HTERT RPE-1 (cell line): Measurements from ENCODE around the gene TPM1.

Experiments used
- in situ Hi-C: fragments of 300-500 bp; cut with MboI; formaldehyde crosslinking; loops from 4 replicates; pipeline ENCODE4 v1.14.3; 2020; ENCODE audit warnings: low sequenced_read_pairs

TPM1 gene

DNA sequence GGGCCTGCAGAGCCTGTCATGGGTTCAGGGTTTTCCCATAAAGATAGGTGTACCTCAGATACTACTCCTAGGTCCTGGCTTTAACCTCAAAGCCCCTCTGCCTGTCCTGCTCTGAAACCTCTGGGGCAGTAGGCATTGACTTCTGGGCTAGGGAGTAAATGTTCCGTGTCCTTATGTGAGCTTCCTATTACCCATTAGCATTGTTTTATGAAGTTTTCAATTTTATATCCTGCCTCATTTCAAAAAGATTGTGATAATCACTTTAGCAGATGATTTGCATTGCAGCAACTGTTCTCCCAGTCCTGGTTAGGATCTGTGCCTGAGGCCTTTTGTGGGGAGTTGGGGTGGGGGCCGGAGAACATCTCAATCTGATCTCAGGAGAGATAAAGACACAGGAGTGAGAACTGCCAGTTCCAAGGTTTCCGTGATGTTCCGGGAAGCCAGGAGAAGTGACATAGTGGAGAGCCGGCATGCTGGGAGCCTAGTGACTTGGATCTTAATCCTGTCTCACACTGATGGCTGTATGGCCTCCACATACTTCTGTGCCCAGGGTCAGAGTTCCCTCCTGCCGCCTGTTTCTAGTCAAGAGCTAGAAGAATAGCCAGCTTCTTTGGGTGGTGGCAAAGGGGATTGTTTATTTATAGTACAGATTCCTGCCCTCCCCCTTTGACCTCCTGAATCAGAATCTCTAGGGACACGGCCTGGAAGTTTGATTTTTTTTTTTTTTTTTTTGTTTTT lies 10.6 kb downstream of the TPM1 start:
- in situ Hi-C loops = no loop called here

DNA sequence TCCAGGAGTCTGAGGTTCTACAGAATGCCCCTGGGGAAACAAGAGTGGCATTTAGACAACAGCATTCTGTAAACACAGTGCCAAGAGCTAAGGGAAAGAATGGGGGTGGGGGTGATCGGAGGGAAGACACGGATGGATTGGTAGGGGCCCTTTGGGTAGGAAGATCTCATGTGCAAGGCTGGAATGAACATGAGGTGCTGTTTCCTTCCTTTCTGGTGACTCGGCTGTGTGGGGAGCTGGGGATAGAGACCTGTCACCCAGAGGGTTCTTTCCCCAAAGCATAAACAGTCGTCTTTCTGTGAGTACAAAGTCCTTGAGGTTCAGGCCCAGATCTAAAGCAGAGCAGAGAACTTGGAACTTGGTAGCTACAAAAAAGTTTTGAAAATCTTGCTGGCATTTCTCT lies 11.7 kb downstream of the TPM1 start:
- in situ Hi-C loops = no loop called here

DNA sequence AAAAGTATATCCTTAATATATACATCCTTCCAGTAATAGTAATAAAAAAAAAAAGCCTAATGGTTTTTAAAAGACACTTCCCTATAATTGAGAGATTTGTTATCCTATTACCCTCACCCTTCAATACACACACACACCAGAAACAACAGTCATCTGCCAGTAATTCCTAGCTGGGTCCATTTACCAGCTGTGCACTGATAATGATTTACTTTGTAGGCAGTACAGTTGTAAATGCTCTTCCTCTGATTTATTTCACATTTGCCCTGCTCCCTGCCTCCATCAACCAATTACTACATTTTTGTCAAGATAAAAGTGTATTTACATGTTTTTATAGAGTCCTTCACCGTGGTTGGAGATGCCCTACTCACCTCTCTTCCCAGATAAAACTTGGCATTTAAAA lies 12.4 kb downstream of the TPM1 start:
- in situ Hi-C loops = no loop called here

DNA sequence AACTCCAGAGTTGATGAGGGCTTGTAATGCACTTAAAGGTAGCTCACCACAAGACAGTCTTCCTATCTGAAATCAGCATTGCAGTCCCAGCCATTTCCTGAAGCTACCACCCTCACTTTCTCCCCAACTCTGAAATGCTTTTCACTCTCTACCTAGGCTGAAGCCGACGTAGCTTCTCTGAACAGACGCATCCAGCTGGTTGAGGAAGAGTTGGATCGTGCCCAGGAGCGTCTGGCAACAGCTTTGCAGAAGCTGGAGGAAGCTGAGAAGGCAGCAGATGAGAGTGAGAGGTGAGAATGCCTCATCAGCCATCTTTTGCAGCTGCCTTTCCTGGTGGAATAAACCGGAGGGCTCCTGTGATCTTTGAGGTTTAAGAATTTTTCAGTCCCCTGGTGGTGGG lies 14.3 kb downstream of the TPM1 start:
- in situ Hi-C loops = no loop called here

DNA sequence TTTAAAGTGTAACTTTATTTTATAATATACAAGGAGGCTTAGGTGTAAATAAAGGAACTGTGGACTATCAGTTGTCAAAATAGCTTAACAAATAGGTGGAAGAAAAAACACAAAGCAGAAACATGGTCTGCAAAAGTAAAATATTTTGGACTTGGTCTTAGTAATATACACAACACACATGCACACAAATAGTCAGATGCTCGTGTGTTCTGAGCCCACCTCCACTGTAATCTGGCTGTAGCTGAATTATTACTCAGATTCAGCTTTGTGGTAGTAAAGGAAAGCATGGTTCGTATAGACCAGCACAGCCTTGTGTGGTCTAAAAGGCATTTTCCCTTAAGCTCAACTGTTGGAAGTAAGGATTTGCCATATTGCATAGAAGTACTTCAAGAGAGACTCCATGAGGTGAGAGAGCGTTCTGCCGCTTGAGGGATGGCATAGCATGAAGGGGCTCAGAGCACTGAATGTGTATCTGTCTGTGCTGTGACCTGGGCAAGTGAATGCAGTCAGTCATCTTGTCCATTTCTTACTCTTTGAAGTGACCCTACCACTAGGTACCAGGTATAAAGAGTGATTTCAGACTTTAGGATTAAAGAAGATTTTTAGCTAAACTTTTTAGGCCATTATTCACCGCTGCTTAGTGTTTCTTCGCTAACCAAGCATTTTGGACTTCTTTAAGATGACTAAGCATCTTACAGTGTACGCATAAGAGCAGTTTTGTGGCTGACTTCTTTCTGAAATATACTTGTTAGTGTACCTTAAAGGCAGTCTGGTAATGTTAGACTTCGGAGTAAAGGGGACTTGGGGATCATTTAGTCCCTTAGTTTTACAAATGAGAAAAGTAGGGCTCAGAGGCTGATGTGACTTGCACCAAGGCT lies 15.2 kb downstream of the TPM1 start:
- in situ Hi-C loops = no loop called here

DNA sequence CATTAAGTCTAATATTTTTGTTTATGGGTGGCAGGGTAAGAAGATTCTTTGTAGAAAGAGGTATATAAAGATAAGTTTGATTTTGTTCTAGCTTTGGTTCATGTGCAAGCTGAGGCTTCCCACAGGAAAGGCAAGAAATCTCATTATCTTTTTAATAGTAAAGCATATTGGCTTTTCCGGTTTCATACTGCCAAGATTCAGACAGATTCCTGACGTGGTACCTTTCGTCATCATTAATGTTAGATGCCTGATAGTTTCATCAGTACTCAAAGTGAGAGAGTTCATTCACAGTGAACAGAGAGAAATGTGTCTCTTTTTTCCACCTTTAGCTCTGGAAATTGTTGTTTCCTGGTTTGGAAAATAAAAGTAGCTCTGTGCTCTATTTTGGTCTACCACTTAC lies 16.5 kb downstream of the TPM1 start:
- in situ Hi-C loops = no loop called here

DNA sequence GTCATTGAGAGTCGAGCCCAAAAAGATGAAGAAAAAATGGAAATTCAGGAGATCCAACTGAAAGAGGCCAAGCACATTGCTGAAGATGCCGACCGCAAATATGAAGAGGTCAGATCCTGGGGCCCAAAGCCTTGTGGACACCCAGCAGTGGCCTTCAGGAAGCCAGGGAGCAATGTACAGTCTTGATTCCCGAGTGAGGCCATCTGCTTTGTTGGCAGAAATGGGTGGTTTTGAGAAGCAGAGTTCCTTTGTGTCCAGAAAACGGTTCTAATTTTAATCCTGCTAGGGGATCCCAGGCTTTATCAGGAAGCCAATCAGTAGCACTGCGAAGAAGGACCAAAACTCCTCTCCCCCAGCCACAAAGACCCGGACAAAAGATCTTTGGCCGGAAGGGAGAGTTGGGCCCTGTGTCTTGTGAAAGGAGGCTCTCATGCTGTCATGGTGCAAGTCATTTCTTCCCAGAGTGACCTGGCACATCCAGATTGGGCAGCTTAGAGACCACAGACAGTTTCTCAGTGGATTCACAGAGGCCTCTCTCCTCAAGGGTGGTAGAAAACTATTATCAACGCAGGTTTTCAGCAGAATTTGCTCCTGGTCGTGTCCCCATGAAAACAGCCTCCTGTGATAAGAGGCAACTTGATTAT lies 17.1 kb downstream of the TPM1 start:
- in situ Hi-C loops = no loop called here

DNA sequence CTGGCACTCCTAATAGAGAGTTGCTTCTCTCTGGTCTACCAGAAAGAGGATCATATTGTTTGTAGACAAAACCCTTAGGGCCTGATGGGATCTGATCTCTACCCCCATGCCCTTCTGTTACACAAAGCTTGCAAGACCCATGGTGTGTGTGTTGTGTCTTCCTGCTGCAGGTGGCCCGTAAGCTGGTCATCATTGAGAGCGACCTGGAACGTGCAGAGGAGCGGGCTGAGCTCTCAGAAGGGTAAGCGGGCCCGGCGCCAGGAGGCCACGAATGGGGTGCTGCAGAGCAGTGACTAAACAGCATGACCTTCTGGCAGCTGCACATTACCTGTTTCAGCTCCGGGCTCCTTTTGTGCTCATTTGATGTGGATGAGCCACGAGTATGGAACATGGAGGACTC lies 18.2 kb downstream of the TPM1 start:
- in situ Hi-C loops = no loop called here

DNA sequence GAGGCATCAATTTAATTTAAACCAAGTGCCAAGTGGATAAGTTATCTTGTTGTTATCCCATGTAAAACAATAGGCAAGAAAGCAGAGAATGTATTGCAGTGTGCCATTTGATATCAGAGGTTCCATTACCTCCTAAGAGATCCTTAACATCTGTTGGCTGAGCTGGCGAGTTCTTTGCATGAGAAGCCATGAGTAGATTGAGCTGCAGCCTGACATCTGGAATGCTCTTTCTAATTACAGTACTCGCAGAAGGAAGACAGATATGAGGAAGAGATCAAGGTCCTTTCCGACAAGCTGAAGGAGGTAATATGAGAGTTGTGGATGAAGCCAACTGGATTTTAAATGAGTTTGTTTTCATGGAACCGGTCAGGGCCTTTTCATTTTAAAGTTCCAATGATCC lies 19.4 kb downstream of the TPM1 start:
- in situ Hi-C loops = no loop called here

DNA sequence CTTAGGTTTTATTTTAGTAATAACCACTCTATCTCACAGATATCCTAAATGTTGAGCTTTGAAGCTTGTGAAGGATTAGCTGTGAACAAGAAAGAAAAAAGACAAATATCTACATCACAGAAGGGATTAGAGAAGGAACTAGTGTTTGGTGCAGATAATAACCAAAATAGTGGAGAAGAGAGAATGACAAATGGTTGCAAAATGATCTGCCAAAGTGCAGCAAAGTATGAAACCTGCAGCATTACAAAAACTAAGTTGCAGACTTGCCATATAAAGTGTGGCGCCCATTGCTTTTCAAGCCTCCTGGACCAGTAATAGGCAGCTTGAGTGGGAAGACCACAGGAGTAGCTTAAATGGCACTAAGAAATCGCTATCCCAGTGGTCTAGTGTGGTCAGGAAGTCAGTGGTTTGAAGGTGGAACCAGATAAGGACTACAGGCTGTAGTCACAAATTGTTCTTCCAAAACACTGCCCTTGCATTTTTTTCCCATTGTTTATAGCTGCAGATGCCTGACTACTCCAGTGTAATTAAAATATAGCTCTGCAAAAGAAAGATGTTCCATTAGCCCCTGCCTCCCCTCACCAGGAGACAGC lies 20.7 kb downstream of the TPM1 start:
- in situ Hi-C loops = no loop called here

DNA sequence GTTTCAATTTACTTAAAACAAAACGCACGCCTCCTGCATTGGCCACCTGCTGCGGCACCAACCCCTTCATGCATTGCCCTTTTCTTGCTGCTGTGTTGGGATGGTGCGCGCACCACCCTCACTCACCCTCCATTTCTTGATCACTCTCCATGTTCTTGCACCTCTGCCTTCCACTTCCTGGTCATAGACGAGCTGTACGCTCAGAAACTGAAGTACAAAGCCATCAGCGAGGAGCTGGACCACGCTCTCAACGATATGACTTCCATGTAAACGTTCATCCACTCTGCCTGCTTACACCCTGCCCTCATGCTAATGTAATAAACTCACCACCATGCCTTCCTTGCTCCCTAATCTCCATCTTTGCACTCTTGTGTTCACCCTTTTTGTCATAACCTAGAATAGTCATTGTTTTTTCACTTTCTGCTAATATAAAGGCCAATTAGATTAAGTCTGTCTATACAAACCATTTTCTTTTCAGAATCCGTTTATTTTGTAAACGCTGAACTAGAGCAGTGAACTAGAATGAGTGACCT lies 21.4 kb downstream of the TPM1 start:
- in situ Hi-C loops = no loop called here

DNA sequence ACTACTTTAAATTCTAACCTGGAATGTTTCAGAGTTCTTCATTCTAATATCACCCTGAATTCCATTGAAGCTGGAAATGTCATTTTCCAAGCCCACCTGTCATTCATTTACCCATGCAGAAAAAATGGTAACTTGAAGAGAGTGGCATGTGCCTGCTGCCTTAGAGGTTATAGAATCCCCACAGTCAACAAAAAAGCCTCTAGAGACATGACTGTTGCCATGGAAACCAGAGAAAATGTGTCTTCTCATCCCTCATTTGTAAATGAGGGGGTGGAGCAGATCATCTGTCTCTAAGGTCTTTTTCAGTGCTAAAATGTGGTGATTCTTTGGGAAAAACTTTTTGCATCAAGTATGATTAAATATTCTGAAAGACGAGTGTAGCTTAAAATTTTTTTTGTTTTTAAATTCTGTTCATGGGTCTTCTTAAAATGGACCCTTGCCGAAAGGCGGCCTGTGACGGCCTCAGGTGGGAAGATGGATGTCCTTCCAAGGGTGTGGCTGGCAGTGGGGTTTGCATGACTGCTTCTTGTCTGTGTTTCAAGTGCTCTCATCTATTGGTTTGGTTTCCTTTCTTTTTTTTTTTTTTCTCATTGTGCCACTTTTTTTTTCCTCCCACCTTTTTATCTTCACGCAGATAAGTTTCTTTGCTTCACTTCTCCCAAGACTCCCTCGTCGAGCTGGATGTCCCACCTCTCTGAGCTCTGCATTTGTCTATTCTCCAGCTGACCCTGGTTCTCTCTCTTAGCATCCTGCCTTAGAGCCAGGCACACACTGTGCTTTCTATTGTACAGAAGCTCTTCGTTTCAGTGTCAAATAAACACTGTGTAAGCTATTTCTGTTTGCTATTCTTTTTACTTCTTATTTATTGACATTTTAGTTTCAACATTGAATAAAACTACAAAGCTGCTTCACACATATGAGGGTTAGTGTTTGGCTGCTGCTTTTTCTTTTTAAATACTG lies 23.0 kb downstream of the TPM1 start:
- in situ Hi-C loops = no loop called here

DNA sequence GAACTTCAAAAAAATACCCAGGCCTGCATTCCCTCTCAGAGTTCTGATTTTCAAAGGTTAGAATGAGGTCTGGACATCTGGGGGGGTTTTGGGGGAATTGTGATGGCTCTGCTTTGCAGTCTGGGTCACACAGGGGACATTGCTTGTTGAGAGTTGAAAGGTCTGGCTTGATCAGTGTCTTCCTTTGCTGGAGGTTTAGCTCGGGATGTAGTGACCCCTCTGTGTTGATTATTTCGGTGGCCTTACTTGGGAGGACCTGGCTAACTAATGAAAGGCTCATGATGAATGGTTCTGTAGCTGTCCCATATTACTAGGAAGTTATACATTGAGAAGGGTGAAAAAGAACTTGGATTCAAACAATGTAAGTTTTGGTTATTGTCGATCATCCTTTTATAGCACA lies 23.7 kb downstream of the TPM1 start:
- in situ Hi-C loops = no loop called here

DNA sequence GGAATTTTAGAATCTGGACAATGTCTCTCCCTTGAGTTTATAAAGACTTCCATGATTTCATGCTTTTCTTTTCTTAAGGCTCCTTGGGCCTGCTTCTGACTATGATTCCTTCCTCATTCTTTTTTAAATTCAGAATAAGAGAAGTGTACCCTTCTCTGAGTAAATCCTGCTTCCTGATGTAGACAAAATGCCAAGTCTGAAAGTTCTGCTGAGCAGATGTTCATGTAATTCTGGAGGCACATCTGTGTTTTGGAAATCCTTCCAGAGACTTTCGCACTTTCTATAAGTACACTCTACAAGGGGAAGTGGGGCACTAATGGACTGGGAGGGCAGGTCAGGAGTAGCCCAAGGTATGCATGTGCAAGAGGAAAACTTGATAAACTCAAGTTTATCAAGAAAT lies 24.8 kb downstream of the TPM1 start:
- in situ Hi-C loops = no loop called here

DNA sequence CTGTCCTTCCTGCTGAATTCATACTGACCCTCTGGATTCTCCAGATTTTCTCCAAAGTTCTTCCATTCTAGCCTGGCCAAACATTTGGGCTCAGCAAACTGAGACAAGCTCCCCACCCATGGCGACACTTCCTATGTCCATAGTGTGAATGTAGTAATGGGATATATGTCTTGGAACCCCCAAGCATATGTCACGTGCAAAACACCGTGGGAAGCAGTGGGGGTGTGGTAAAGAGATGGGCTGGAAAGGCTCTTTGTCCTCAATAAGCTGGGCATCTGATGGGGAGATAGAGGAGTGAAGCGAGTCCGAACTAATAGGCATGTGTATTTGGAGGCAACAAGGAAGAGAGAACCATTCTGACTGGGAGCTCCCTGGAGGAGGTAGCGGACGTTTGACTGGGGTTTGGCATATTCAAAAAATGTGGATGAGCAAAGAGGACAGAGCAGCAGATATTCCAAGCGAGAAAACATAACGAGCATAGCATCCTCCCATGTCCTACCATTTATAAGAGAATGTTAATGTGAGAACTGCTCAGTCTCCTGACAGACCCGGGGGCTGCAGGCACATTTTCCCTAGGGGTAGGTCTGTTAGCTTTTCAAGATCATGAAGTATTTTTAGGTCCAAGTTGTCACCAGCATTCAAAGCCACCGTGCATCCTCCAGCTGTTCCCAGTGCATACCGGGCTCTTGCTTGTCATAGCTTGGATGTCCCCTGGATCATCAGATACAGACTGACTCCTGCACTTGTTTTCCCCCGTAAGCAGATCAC lies 25.6 kb downstream of the TPM1 start:
- in situ Hi-C loops = no loop called here

DNA sequence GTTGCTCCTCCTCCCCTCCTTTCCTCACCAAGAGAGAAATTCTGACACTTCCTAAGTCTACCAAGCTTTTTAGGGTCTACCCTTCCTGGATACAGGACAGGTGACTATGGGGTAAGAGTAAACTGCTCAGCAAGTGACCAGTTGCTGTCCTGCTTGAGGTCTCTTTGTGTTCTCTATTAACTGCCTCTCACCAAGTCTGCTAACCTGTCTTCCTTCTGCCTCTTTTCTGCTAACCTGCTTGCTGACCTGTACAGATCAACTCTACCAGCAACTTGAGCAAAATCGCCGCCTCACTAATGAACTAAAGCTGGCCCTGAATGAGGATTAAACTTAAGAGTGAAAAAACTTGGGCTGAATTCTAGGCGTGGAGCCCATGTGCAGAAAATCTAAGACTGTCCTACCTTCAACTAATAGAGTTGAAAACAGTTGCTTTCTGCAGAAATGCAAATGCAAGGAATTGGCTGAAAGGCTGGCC lies 27.1 kb downstream of the TPM1 start:
- in situ Hi-C loops = no loop called here

DNA sequence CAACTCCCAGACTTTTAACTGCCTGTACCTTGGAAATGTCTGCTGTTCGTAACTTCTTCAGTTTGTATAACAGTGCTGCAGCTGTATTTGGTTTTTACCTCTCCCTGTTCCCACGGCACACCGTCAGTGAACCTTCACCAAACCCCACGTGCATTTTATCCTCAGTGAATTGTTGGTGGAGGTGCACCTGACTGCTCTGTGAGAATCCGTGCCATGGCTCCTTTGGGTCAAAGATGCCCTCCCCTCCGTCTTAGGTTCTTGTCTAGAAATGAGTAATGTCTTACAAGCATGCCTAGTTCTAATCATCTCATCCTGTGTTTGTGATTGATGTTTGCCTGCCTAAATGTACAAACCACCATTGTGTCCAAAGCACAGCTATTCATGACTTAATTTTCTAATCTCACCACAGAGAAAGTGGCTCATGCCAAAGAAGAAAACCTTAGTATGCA lies 28.2 kb downstream of the TPM1 start:
- in situ Hi-C loops = no loop called here

DNA sequence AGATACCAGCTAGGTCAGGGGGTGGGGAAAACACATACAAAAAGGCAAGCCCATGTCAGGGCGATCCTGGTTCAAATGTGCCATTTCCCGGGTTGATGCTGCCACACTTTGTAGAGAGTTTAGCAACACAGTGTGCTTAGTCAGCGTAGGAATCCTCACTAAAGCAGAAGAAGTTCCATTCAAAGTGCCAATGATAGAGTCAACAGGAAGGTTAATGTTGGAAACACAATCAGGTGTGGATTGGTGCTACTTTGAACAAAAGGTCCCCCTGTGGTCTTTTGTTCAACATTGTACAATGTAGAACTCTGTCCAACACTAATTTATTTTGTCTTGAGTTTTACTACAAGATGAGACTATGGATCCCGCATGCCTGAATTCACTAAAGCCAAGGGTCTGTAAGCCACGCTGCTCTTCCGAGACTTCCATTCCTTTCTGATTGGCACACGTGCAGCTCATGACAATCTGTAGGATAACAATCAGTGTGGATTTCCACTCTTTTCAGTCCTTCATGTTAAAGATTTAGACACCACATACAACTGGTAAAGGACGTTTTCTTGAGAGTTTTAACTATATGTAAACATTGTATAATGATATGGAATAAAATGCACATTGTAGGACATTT lies 28.9 kb downstream of the TPM1 start:
- in situ Hi-C loops = no loop called here
